Middle frontal gyrus (tissue), 1 donor: ENCODE measurements around the gene CACNB4.
A peak's percentile ranks its signal among the peaks of the same experiment; 100 is the strongest.

Experiments used
- DNase-seq: peaks from one replicate; pipeline ENCODE4 v3.0.0-alpha.2; 2015; ENCODE audit warnings: low spot score; ENCODE audit errors: extremely low spot score

Gene CACNB4

DNA sequence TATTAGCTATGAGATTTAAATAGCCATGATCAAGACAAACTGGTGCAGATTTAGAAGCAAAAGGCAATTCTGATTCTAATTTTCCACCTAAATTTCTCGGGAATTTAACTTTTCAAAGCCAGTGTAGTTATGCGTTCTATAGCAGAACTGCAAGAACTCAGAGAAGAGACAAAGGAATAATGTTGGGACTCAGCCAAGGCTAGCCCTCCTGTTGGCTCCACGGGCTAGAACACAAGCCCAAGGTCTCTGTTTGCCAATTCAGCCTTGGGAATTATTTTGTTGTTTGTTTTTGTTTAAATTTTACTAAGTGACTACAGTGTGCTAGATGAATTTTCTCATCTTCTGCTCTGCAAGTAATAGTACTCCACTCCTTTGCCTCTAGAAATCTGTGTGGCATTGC is 121.2 kb downstream of the CACNB4 start:
- no peak for DNase-seq

DNA sequence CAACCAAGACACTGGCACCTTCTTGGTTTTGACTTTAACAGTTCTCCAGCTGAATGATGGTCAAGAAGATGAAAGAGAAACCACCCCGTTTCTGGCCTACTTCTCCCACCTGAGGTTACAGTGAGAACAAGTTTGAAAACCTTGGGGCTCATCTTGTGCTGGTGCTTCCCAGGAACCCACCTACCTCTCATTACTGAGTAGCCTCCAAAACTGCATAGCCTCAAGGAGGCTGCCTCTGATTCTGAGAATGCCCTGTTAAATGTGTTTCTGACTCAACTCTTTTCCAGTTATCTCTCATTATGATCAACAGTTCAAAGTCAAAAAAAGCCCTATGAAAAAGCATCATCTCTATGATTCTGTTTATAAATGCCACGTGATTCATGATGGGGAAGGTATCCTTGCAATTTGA is 121.9 kb downstream of the CACNB4 start:
- DNase-seq, result no peak

DNA sequence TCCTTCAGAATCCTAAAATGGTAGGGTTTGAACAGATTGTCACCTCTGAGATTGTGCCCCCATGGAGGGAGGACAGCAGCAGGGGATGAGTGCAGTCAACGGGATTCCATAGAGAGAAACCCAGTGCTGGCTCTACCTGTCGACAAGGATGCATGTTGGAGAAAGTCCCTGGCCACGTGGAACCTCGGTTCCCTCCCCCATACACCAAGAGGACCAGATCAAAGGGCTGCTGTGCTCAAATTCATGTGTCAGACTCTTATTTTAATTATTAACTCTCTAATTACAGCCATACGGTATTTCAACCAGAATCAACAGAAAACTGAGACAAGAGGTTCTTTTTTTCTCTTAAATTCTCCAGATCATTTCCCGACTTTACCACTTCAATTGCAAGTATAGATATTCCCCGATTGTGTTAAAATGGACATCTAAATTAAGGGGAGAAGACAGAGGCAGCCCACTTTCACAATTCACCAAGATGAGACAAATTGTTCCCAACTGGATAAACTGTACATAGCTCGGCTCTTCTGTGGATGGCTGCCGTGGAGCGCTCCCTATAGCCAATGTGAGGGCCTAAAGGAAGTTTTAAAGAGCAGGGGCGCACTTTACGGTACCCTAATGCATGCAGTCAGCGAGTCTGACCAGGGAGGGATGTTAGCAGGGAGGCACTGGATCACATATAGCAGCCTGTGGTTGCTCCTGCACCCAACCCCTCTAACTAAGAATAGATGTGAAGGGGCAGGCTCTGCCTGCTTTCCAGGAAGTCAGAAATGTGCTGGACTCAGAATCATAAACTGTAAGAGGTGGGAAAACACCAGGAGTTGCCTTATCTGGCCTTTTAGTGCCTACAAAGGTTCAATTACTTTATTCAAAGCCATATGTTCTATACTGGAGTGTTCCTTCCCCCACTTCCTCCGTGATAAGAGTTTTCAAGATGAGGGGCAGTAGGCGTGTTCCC is 123.1 kb downstream of the CACNB4 start:
- no peak for DNase-seq

DNA sequence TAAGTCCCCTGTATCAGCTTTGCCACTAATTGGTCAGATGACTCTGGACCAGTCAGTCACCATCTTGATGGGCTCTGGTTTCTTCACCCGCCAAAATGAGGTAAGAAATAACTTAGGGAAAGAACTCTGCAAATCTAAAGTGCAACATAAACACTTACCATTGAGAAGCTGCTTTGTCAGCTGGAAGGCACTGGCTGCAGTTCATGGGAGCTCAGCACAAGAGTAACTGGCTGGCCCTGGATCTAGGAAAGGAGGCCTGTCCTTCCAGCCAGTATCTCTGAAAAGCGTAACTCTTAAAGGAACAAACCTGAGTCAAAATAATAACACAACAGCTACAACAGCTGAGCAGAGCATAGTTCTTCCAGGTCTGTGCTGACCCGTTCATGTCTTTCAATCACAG is 123.9 kb downstream of the CACNB4 start:
- DNase-seq, result no peak

DNA sequence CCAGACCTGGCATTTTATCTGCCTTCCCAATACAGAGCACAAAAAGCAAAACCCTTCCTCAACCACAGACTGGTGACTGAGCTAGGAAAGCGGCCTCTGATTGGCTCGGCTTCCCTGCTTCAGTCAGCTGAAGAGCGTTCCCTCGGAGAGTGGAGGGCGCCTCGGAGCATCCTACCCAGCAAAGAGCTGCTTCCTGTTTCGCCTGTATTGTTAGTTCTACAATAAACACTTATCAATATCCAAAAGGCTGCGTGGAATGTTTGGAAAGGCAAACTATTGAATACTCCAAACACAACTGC is 125.0 kb downstream of the CACNB4 start:
- DNase-seq, result peak; percentile 67

DNA sequence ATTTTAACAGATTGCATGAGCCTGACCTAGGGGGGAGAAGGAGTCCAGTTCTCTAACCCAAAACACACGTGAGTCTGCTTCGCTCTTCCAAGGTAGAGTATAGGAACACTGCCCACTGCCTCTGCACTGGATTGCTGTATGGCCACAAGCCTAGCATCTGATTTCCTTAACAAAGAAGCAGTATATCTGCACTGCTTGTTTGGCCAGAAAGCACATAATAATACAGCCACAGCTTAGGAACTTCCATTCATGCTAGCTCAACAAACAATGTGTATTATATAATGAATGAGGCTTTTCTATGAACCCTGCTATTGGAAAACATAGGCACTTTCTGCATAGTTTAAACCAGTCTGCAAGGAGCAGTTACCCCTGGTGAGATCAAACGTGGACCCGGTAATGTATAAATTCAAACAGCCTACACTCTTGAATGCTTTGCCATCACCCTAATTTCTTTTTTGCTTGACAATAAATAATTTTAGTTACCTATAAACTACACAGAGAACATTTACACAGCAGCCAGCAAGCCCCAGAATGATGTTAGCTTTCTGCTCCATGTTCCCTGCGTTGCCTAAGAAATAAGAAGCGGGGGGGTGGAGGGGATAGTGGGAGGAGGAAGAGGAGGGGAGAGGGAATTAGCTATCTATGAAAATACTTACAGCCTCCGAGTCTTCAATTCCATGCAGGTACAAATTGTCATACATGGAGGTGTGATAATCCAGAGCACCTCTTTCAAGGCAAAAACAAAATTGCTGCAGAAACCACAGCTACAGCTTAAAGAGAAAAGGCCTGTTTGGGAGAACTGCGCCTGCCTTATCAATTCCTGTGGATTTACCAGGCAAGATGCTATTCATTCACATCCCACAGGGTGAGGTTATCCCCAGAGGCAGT is 125.6 kb downstream of the CACNB4 start:
- no peak for DNase-seq

DNA sequence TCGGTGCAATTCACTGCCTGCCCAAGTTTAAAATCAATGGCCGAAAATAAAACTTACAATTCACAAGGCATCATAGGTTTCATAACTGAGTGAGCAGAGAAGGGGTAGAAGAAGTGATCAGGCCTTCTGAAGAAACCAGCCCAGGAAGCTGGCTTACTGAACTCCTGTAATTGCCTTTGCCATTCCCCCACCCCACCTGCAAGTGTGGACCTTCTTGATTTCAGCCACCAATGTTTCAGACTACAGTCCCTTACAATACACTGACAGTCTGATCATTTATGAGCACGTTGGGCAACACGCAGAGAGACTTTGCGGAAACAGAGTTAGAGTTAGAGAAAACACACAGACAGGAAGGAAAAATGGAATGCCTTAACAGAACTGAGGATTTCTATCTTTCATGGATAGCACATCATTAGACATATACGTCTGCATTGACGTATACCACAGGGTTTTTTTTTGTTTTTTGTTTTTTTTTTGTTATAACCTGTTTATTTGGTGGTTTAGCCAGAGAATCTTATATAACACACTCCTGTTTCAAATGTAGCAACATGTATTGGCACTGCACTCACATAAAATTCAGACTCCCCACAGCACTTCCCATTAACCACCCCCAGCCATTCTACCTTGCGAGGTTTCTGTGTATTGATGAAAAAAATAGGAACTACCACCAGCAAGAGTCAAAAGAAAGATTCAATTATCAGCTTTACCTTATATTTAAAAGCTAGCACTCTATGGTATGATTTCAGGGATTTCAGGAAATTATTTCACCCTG is 126.4 kb downstream of the CACNB4 start:
- no peak for DNase-seq

DNA sequence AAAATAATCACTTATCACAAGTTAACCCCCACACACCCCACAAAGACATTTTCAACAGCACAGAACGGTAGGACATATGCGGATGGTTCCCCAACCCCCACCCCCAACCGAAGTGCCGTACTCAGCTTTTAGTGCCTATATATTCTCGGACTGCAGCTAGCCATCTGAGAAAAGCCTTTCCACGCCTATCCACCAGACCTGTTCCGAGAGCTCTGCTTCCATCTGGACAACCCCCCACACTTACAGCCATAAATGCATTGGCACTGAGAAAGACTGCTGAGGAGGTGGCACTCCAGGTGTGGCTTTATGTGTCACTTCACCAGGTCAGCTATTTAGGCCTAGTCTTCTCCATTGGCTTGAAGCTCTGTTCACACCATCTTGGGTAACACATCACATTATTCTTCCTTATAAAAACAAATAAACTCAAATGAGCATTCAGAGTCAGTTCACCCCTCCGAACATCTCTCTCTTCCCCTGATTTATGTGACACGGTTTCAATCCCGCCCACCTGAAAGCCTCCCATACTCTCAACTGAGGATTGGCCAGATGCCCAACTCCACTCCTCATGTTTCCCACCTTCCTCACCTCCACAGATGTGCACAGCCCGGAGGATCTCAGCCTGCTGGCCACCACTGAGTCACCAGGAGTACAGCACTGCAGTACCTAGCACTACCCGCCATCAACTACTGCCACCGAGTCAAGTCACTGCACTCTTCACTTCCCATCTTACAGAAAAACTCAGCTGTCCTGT is 127.4 kb downstream of the CACNB4 start:
- DNase-seq, result no peak

DNA sequence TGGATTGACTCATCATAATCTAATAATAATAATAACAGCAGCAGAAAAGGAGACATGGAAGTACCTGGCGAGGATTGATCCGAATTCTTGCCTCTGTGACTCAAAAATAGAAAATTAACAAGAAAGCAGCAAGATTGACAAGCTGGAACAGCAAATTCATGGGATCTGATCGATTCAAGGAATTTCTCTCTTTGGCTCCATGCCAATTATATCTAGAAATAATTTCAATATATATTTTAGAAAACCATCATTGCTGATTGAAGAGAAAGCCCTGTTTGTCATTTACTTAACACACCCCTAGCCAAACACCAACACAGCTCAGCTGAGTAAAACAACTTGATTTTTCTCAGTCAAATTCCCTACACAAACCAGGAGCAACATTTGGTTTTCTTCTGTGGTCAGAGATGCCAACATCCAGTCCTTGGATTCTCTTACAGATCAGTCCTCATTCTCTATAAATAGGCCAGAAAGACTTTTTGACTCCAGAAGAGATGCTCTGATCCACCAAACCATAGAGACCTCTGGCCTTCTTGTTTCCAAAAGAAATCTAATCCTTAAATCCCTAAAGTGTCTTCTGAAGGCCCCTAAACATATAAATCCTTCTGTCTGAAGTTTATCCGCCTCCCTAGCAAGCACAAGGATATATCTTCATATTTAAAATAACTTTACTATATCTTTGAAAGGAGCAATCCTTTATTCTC is 129.9 kb downstream of the CACNB4 start:
- no peak for DNase-seq

DNA sequence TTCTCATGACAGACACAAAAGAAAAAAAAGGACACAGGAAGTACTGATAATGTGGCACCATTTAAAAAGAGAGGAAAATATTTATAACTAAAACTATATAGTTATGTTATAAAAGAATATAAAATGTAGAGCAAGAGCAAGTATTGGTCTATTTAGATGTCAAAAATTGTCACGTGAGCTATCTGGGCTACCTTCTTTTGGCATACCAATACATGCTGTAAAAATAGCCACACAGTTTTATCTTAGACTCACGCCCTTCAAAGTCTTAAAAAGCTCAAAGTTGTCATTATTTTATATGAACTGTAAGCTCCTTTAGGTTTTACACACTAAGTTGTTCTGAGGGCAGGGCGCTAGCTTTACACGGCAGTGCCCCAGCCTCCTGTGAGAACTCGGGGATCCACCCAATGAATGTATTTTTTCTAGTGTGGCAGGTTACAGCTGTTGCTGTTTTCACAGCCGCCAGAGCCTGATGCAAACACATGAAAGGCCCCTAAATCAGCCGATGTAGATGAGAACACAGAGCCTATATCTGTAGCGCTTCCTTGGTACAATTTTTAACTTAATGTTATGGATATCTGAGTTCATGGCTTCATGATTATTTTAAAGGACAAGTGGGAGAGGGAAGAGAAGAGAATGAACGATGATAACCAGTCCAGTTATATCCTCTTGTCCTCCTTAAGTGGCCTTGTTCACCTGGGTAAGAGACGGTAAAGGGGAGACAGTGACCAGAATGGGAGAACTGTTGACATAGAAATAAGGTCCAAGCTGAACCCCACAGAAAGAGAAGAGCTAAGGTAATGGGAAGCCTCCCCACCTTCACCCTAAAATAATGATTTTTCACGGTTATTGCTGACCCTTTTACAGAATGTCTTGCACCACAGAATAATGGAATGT is 130.8 kb downstream of the CACNB4 start:
- no peak for DNase-seq

DNA sequence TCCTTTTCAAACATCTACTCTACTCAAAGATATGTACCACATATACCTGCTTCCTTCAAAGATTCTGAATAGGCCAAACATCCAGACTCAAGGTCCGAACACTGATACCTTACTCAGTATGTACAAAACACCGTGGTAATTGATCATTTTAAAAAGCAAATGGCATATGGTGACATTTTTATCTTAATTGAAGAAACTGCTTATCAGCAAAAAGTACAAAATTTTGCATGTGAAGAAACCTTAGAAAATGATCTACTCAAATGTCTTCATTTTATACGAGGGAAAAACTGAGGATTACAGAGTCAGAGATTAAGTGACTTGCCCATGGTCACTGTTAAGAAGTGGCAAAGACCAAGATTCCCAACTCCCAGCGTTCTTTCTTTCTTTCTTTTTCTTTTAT is 133.0 kb downstream of the CACNB4 start:
- DNase-seq, result no peak

DNA sequence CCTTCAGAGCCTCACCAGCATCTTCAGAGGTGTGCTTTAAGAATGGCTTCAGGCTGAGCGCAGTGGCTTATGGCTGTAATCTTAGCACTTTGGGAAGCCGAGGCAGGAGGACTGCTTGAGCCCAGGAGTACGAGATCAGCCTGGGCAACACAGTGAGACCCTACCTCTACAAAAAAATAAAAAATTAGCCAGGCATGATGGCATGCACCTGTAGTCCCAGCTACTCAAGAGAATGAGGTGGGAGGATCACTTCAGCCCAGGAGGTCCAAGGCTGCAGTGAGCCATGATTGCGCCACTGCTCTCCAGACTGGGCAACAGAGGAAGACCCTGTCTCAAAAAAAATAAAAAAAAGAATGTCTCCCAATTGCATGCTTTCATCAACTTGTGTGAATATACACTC is 137.3 kb downstream of the CACNB4 start:
- DNase-seq, result no peak

DNA sequence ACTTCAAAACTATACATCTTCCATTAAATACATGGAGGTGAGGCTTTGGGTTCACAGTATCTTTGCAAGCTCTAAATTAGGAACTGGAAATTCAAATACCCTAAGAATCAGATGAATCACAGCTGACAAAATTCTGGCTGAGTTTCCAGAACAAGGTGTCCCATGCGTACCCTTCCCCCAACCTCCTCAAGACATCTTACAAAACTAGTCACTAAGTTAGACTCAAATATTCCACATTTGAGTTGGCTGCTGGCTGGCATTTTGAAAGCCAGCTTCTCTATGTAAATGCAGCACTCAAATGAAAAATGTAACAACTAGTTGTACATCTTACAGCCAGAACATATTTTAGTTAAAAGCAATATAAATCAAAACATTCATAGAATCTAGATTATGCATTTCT is 139.6 kb downstream of the CACNB4 start:
- no peak for DNase-seq

DNA sequence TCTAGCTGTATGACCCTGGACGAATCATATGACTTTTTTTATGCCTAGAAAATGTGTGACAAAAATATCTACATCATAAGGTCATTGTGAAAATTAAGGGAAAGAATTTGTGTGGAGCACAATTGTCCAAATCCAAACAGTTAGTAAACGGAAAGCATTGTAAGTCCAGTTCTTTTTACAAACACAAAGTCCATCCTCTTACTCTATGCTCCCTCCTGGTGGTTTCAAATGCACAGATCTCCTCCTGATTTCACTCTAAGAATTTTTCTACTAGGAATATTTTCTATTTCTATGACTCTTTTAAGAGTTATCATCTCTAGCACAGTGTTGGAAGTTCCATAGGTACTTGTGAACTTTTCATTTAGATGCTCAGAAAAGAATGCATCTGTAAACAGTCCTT is 145.4 kb downstream of the CACNB4 start:
- no peak for DNase-seq

DNA sequence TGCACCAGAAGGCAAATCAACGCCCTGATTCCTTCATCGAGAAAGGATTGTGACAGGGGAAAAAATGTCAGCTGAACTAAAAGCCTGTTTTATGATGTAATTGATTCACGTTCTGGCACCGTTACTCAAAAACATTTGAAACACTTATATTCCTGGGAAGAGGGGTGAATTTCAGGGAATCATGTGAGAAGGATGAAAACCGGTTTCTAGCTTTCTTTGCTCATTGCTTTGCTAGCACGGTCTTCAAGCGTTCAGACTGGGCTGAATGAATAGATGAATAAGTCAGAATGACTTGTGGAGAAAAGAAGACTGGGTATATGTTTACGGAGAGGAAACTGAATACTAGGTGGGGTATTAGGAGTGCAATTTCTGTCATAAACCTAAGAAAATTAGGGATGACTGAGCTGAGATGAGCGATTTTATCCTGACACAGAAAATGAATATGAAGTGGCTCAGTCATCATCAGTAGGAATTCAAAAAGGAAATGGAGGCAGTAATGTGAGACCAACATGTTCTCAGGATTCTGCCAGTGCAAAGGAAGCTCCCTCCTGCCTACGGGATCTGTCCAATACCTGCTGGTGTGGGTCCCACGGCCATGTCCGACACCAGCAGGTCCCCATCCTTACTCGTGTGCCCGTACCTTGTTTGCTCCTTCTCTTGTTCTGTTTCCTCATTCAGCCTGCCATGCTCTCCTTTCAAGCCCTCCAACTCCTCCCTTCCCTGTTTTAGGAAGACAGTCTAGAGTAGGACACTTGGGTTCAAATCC is 146.0 kb downstream of the CACNB4 start:
- no peak for DNase-seq

DNA sequence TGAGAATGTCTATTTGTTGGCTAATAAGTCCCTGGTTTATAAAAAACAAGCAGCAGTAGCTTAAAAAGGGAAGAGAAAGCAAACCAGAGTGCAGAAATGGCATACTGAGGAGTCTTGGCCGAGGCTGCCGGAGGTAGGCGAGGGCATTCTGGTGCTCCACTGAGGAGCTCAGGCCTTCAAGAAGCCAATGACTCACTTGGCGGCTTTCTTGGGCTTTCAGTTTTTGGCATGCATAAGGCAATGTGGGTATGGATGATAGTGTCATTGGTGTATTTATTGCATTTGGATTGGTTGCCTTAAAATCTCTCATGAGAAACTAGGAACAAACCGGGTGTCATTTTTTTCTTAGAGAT is 151.1 kb downstream of the CACNB4 start:
- DNase-seq, result peak; percentile 36

DNA sequence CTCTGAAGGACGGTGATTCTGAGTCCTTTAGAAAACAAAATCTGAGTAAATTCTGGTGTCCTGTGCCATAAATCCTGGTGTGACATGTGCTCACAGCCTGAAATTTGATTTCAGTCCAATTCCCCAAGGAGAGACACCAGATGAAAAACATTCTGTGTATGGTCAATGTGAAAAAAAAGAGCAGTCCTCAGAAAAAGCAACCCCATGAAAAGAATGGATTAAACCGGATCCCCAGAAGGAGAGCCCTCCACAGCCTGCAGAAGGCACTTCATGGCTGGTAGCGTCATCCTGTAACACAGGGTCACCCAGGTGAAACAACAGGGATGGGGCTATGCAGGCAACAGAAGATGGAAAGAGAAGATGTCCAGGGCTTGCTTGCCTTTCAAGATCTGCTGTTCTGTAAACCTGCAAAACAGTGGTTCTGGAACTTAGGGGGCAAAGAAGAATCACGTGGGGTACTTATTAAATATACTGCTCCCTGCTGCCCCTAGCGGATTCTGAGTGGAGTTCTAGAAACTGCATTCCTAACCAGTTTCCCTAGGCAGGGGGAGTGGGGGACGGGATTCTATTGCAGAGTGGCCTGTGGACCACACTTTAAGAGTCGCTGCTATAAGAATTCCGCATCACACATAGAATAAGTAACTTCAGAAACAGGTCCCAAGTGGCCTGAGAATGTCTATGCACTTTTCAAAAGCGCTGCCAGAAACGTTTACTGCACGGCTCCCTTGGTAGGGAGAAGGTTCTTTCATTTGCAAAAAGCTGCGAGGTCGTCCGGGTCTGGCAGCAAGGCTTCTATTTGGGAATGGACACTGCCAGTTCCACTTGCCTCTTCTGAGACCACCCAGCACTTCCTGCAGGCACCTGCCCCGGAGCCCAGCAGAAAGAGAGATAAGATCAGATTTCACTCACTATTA is 151.7 kb downstream of the CACNB4 start:
- no peak for DNase-seq
